Embryonic facial prominence (tissue), 1 donor: ENCODE measurements around the gene ARSG.
"Not testable (repeated sequence)": the region's sequence is repeated elsewhere in the genome, so short reads cannot be mapped to it uniquely, and the experiment has no call there.

Experiments used
- DNase-seq: peaks from one replicate; pipeline ENCODE4 v3.0.0-alpha.2; 2016; ENCODE audit errors: extremely low spot score

ARSG gene

GRCh38 chr17:68277807-68278206 lies 13.5 kb upstream of the ARSG start:
- DNase-seq, result no peak

GRCh38 chr17:68281965-68282364 lies 9.3 kb upstream of the ARSG start:
- DNase-seq, result not testable (repeated sequence)

GRCh38 chr17:68288375-68288774 lies 2.9 kb upstream of the ARSG start:
- DNase-seq, result no peak

- no peak for DNase-seq
These were observed 2.5 kb upstream of the ARSG start for GRCh38 chr17:68288804-68289203.

GRCh38 chr17:68289473-68289872 lies 1.8 kb upstream of the ARSG start:
- DNase-seq, result no peak

- no peak for DNase-seq
These were observed 1.4 kb upstream of the ARSG start for GRCh38 chr17:68289936-68290267.

- DNase-seq, result no peak
These were observed 884 bp upstream of the ARSG start for GRCh38 chr17:68290268-68290954.

- no peak for DNase-seq
These were observed 767 bp downstream of the ARSG start for GRCh38 chr17:68291836-68292688.

- no peak for DNase-seq
These were observed 1.4 kb downstream of the ARSG start for GRCh38 chr17:68292689-68293040.

GRCh38 chr17:68293490-68294195 lies 2.3 kb downstream of the ARSG start:
- no peak for DNase-seq

- DNase-seq, result no peak
These were observed 2.9 kb downstream of the ARSG start for GRCh38 chr17:68294196-68294555.

GRCh38 chr17:68294617-68295016 lies 3.3 kb downstream of the ARSG start:
- DNase-seq, result no peak

GRCh38 chr17:68295086-68295485 lies 3.8 kb downstream of the ARSG start:
- DNase-seq, result no peak

- no peak for DNase-seq
These were observed 5.2 kb downstream of the ARSG start for GRCh38 chr17:68296217-68297191.

GRCh38 chr17:68297195-68297594 lies 5.9 kb downstream of the ARSG start:
- DNase-seq, result no peak

- no peak for DNase-seq
These were observed 7.3 kb downstream of the ARSG start for GRCh38 chr17:68298601-68299000.

GRCh38 chr17:68299817-68300216 lies 8.5 kb downstream of the ARSG start:
- no peak for DNase-seq

GRCh38 chr17:68301438-68301959 lies 10.2 kb downstream of the ARSG start:
- no peak for DNase-seq

GRCh38 chr17:68302066-68302564 lies 10.8 kb downstream of the ARSG start:
- DNase-seq, result no peak

- DNase-seq, result no peak
These were observed 11.4 kb downstream of the ARSG start for GRCh38 chr17:68302666-68303065.

- DNase-seq, result no peak
These were observed 13.4 kb downstream of the ARSG start for GRCh38 chr17:68304706-68305105.
